GM19372 (cell line): ENCODE measurements around the gene BTBD16.
A peak's percentile ranks its signal among the peaks of the same experiment; 100 is the strongest.

Source experiments
- ATAC-seq: cut with Tn5 transposase; IDR thresholded peaks from one replicate; pipeline ENCODE4 v1.9.1; 2021; ENCODE audit warnings: mild to moderate bottlenecking, low read depth, moderate library complexity; ENCODE audit not compliant: unreplicated experiment

BTBD16 gene

GRCh38 chr10:122267849-122268737 is 3.0 kb upstream of the BTBD16 start:
- ATAC-seq, result peak; percentile 77

GRCh38 chr10:122269059-122269687 is 1.9 kb upstream of the BTBD16 start:
- ATAC-seq, result no peak

GRCh38 chr10:122273966-122274545 is 3.0 kb downstream of the BTBD16 start:
- ATAC-seq, result no peak

DNA sequence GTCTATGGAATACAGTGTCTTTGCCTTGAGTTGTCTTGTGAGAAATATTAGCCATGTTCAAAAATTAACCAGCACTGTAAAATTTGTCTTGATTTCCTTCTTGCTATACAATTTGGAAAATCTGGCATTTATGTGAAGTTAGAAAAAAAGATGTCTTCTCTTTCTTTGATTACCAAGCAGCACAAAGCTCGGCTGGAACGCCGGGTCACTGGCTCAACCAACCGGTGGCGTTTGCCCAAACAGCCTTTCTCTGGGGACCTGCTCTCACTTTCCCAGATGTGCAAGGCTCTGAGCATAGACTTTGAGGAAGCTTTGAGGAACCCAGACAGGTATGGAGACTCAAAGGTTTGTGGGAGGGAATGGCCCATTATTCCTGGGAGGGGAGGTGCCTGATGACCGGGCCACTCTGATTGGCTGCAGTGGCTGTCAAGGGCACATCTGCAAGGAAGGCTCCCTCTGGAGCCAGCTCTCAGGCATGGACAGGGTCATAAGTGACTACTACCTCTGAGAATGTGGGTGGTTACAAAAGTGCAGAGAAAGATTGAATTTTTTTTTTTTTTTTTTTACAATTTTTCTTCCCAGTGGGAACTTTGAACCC is 5.6 kb downstream of the BTBD16 start:
- ATAC-seq, result no peak

- no peak for ATAC-seq
Measured at GRCh38 chr10:122277526-122278136, 6.5 kb downstream of the BTBD16 start.

DNA sequence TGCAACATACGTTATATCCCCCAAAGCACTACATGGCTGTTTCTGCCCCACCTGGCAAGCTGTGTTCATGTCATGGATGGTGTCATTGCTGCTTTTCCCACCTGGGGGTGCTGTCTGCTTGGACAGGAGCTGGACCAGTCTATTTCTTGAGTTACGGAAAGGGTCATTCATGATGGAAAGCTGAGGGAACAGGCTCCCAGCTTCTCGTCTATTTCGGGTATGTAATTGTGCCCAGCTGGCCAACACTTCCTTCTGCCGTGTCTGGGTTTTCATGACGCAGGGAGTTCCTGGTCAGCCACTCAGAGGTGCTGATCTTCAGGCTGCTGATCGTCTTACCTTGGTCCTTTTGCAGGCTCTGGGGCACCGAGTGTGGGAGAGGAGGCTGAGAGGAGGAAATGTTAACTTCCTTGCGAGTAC is 8.6 kb downstream of the BTBD16 start:
- ATAC-seq, result no peak

DNA sequence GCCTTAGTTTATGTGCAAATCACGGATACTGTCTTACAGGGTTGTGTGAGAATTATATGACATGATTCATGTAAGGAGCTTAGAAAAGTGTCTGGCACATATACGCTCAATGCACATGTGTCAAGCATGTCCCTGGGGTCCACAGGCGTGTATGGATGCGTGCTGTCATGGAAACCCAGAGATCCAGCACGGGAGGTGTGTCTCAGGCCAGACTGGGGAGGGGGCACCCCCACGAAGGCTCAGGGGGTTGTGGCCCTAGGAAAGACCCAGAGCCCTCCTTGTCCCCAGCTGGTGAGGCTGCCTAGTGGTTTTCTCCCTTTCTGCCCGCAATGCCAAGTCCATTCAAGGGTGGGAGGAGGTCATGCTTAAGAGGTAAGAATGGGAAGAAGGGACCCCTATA is 9.1 kb downstream of the BTBD16 start:
- ATAC-seq, result no peak

GRCh38 chr10:122281018-122281626 is 10.0 kb downstream of the BTBD16 start:
- no peak for ATAC-seq

- no peak for ATAC-seq
Measured at GRCh38 chr10:122281751-122282150, 10.7 kb downstream of the BTBD16 start.

GRCh38 chr10:122282253-122282671 is 11.2 kb downstream of the BTBD16 start:
- no peak for ATAC-seq

DNA sequence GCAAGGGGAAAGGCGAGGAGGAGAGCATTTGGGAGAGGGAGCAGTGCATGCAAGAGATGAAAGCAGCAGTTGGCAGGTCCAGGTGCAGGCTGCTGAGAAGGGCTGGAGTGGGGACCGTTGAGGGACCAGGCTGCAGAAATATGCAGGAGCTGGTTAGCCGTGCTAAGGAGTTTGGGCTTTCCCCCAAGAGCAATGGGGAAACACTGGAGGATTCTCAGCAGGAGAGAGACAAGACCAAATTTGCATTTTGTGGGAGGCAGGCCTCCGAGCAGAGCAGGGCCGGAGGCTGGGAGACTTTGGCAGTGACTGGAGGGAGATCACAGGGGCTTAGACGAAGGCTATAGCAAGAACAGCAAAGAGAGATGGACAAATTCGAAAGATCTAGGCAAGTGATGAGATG is 11.8 kb downstream of the BTBD16 start:
- ATAC-seq, result no peak

GRCh38 chr10:122285506-122286444 is 14.7 kb downstream of the BTBD16 start:
- no peak for ATAC-seq

DNA sequence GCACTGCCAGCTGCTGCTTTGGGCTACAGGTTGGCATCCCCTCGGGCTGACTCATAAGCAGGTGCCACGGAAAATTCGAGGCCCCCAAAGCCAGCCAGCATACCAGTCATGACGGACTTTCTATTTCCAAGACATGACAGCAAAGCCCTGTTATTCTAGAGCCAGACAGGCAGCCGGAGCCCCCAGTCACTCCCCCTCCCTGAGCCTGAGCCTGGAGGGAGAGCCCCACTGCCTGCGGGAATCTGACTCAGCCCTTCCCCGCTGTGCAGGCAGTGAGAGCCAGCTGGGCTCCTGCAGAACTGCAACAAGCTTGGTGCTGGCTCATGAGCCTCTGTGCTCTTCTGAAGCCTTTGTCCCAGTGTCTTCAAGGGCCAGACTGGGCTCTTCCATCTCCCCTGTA is 15.8 kb downstream of the BTBD16 start:
- no peak for ATAC-seq

DNA sequence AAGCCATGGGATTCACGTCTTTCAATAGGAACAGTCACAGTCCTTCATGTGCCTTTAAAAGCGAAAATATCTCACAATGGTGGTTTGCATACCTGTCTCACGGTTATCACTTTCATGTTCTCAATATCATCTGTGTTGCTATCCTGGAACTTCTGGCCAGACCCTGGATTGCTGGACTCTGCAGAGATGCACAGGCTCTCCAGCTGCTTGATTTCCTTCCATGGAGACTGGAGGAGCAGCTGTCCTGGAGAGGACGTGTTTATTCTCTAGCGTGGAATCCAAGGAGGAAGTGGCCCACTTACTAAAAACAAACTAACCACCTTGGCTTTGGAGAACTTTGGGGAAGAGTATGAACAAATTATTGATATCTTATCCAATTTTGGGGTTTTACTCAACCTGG is 16.5 kb downstream of the BTBD16 start:
- ATAC-seq, result no peak

DNA sequence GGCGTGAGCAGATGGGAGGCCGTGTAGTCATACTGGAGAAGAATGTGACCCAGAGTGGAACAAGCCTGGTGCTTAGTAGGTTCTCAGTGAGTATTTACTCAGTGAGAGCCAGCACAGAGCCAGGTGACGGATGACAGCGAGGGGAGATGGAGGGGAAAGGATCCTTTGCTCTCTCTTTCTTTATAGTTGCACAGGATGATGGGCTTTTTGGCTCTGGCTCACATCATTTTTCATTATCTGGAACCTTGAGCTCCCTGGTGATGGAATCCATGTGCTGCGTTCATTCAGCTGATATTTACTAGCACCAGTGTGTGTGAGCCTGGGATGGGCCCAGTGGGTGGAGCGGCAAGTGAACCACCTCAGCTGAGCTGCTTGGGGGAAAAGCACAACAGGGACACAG is 17.2 kb downstream of the BTBD16 start:
- no peak for ATAC-seq

- no peak for ATAC-seq
Measured at GRCh38 chr10:122288917-122289316, 17.8 kb downstream of the BTBD16 start.

DNA sequence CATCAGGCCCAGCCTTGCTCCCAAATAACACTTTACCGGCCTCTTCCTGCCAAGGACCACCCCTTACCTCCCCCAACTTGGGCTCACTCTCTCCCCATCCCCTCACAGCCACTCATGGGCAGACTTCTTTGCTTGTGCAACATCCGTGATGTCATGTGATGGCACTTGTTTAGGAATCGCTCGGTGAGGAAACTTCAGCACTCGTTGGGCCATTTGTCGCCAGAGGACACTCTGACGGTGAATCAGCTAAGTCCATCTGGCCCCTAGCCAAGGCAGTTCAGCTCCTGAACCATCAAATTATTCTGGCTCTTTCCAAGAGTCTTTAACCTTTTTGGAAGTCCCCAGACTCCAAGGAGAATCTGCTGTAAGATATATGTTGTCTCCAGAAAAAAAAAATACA is 19.2 kb downstream of the BTBD16 start:
- no peak for ATAC-seq

DNA sequence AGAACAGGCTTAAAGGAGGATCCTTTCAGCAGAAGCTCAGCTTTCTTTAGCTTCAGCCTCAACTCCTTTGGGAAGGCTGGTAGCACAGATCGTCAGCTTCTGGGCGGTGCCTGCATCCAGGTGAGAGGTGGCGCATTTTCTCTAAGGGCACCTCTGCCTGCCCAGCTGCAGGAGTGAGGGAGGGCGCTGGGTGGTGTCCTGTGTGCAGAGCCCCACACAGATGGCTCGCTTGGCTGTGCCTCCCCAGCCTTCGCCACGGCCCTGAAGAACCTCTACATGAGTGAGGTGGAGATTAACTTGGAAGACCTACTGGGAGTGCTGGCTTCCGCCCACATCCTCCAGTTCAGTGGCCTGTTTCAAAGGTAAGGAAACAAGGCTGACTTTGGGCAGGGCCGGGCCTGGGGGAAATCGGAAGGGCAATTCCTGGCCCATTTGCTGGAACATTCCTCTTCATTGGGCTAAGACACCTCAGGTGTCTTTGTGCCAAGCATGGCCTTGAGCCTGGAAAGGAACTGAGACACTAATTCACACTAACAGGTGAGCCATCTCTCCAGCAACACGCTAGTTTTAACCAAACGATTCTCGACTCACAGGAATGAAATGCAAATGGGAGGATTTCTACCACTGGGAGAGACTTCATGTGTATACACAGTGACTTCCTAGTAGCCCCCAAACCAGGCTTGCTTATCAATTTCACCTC is 19.9 kb downstream of the BTBD16 start:
- ATAC-seq, result no peak

GRCh38 chr10:122291739-122292138 is 20.6 kb downstream of the BTBD16 start:
- no peak for ATAC-seq
